Measurements from ENCODE around the gene DOCK6.
"Not testable (repeated sequence)": the region's sequence is repeated elsewhere in the genome, so short reads cannot be mapped to it uniquely, and the experiment has no call there.

The DOCK6 gene

GRCh38 chr19:11172576-11172975, 89.7 kb downstream of the DOCK6 start:
- DNase-seq (ENCODE audit: low spot score), result no peak

- DNase-seq (ENCODE audit: low spot score), result no peak
Observed at GRCh38 chr19:11171144-11171543, 91.2 kb downstream of the DOCK6 start.

- DNase-seq (ENCODE audit: low spot score), result peak; percentile 50
Observed at GRCh38 chr19:11169896-11170678, 92.2 kb downstream of the DOCK6 start.

GRCh38 chr19:11168568-11168967, 93.8 kb downstream of the DOCK6 start:
- peak; percentile 97 for DNase-seq (ENCODE audit: low spot score)

GRCh38 chr19:11166281-11167142, 95.8 kb downstream of the DOCK6 start:
- DNase-seq (ENCODE audit: low spot score), result no peak

- no peak for DNase-seq (ENCODE audit: low spot score)
Observed at GRCh38 chr19:11165486-11166030, 96.8 kb downstream of the DOCK6 start.

GRCh38 chr19:11164879-11165406, 97.4 kb downstream of the DOCK6 start:
- DNase-seq (ENCODE audit: low spot score), result no peak

- no peak for DNase-seq (ENCODE audit: low spot score)
Observed at GRCh38 chr19:11164296-11164695, 98.0 kb downstream of the DOCK6 start.

- DNase-seq (ENCODE audit: low spot score), result not testable (repeated sequence)
Observed at GRCh38 chr19:11160440-11160768, 101.9 kb downstream of the DOCK6 start.

GRCh38 chr19:11159598-11160439, 102.5 kb downstream of the DOCK6 start:
- no peak for DNase-seq (ENCODE audit: low spot score)

- DNase-seq (ENCODE audit: low spot score), result peak; percentile 99
Observed at GRCh38 chr19:11155373-11156120, 106.8 kb downstream of the DOCK6 start, which contains the start of gene SPC24. TSS of gene SPC24 (minus strand) at chr19:11155782. CDS start at chr19:11155776, 6 bp downstream.

GRCh38 chr19:11154683-11155047, 107.7 kb downstream of the DOCK6 start:
- DNase-seq (ENCODE audit: low spot score), result no peak

GRCh38 chr19:11152318-11153062, 109.8 kb downstream of the DOCK6 start:
- DNase-seq (ENCODE audit: low spot score), result no peak

- DNase-seq (ENCODE audit: low spot score), result no peak
Observed at GRCh38 chr19:11151181-11151580, 111.1 kb downstream of the DOCK6 start.

Measured in kidney capillary endothelial cell (primary cell).